Measurements from ENCODE around the gene HMCN2. TPM values are rescaled to one million over a fixed set of nuclear protein-coding genes. Genes with fewer than 3 reads are reported as not detected.

HMCN2 gene
- total RNA-seq, 4 donors from 2014 or later = 1.3 to 6.3 (median 3.5) TPM

- Histone ChIP-seq H3K9me3 (no peaks in the 10 kb centered on the region), H3K36me3 (no peaks in the 10 kb centered on the region), H3K4me1 (no peaks in the 10 kb centered on the region), H3K27me3 (peaks cover 20% of the 10 kb centered on the region), H3K27ac (no peak overlapping the region), H3K4me3 (no peak overlapping the region)
- DNase-seq (ENCODE audit: low spot score in 2 of 2) = no peak
- no peak for TF ChIP-seq POLR2AphosphoS5 (IDR thresholded peaks at IDR 0.05)
- no peak for TF ChIP-seq EP300 (IDR thresholded peaks at IDR 0.05)
- TF ChIP-seq CTCF (IDR thresholded peaks at IDR 0.05) = no peak
- TF ChIP-seq POLR2A (IDR thresholded peaks at IDR 0.05) = no peak
- WGBS = 85% methylated on average over 6 of the region's 6 CpGs
These were observed 115.4 kb downstream of the HMCN2 start for GRCh38 chr9:130380920-130381469.

- Histone ChIP-seq H3K27me3 (peaks cover 20% of the 10 kb centered on the region), H3K4me1 (no peaks in the 10 kb centered on the region), H3K36me3 (no peaks in the 10 kb centered on the region), H3K4me3 (no peak overlapping the region), H3K9me3 (no peaks in the 10 kb centered on the region), H3K27ac (no peak overlapping the region)
- TF ChIP-seq POLR2AphosphoS5 (IDR thresholded peaks at IDR 0.05) (no peak), POLR2A (IDR thresholded peaks at IDR 0.05) (no peak)
- WGBS = 93% methylated on average over 2 of the region's 8 CpGs
- no peak for DNase-seq (ENCODE audit: low spot score in 2 of 2)
These were observed 116.1 kb downstream of the HMCN2 start for GRCh38 chr9:130381660-130382059.

- TF ChIP-seq EP300 (IDR thresholded peaks at IDR 0.05) (no peak), CTCF (IDR thresholded peaks at IDR 0.05) (no peak), POLR2AphosphoS5 (IDR thresholded peaks at IDR 0.05) (no peak), POLR2A (IDR thresholded peaks at IDR 0.05) (no peak)
- no peaks in the 10 kb centered on the region for H3K4me1 ChIP-seq
- no peaks in the 10 kb centered on the region for H3K9me3 ChIP-seq
- peaks cover 20% of the 10 kb centered on the region for H3K27me3 ChIP-seq
- no peak overlapping the region for H3K4me3 ChIP-seq
- H3K36me3 ChIP-seq = no peaks in the 10 kb centered on the region
- DNase-seq (ENCODE audit: low spot score in 2 of 2) = no peak
- no peak overlapping the region for H3K27ac ChIP-seq
- 83% methylated on average over 4 of the region's 18 CpGs for WGBS
These were observed 116.5 kb downstream of the HMCN2 start for GRCh38 chr9:130382096-130382495.

GRCh38 chr9:130382636-130383349, 117.2 kb downstream of the HMCN2 start:
- WGBS = 40% methylated on average over 1 of the region's 20 CpGs
- H3K27ac ChIP-seq = no peak overlapping the region
- H3K4me1 ChIP-seq = no peaks in the 10 kb centered on the region
- no peak for TF ChIP-seq CTCF (IDR thresholded peaks at IDR 0.05)
- TF ChIP-seq POLR2A (IDR thresholded peaks at IDR 0.05) = no peak
- no peak for TF ChIP-seq EP300 (IDR thresholded peaks at IDR 0.05)
- no peak for TF ChIP-seq POLR2AphosphoS5 (IDR thresholded peaks at IDR 0.05)
- H3K27me3 ChIP-seq = peaks cover 20% of the 10 kb centered on the region
- H3K9me3 ChIP-seq = no peaks in the 10 kb centered on the region
- no peaks in the 10 kb centered on the region for H3K36me3 ChIP-seq
- no peak overlapping the region for H3K4me3 ChIP-seq
- no peak for DNase-seq (ENCODE audit: low spot score in 2 of 2)

- H3K9me3 ChIP-seq = no peaks in the 10 kb centered on the region
- WGBS = no CpG with 5 or more reads among the region's 8 CpGs
- H3K36me3 ChIP-seq = no peaks in the 10 kb centered on the region
- H3K27ac ChIP-seq = no peak overlapping the region
- no peak for DNase-seq (ENCODE audit: low spot score in 2 of 2)
- peaks cover 20% of the 10 kb centered on the region for H3K27me3 ChIP-seq
- no peaks in the 10 kb centered on the region for H3K4me1 ChIP-seq
- TF ChIP-seq POLR2AphosphoS5 (IDR thresholded peaks at IDR 0.05) (no peak), CTCF (IDR thresholded peaks at IDR 0.05) (no peak), EP300 (IDR thresholded peaks at IDR 0.05) (no peak), POLR2A (IDR thresholded peaks at IDR 0.05) (no peak)
- H3K4me3 ChIP-seq = no peak overlapping the region
These were observed 117.8 kb downstream of the HMCN2 start for GRCh38 chr9:130383350-130383715.

Data from suprapubic skin (tissue), 4 donors.